Calu3 (cell line): ENCODE results near the gene COPZ1. TPM values are rescaled to one million over a fixed set of nuclear protein-coding genes. Genes with fewer than 3 reads are reported as not detected.
A peak's percentile ranks its signal among the peaks of the same experiment; 100 is the strongest.
"Not testable (repeated sequence)": the region's sequence is repeated elsewhere in the genome, so short reads cannot be mapped to it uniquely, and the experiment has no call there.

Experiments
- BruUV-seq: library from RNA; stranded (reverse); fragments of 400-500 nt; replicated peaks from 2 replicates; lab custom pipeline; 2021; lab: Mats Ljungman, UMichigan
- CTCF ChIA-PET: fragments of 300-600 bp; sonication (Branson Sonifier 250); formaldehyde crosslinking; loops from one replicate; lab custom pipeline; 2022; ENCODE audit warnings: antibody characterized with exemption; lab: Charles Lee
- DNase-seq: peaks from one replicate; pipeline ENCODE4 v3.0.0; 2022
- H3K27ac Mint-ChIP-seq: one replicate; pipeline ENCODE4 v1.8.0; 2022; ENCODE audit warnings: mixed read lengths; ENCODE audit not compliant: unreplicated experiment
- H3K27me3 Mint-ChIP-seq: one replicate; pipeline ENCODE4 v1.8.0; 2022; ENCODE audit warnings: mixed read lengths; ENCODE audit not compliant: unreplicated experiment
- H3K36me3 Mint-ChIP-seq: one replicate; pipeline ENCODE4 v1.8.0; 2022; ENCODE audit warnings: mild to moderate bottlenecking, moderate library complexity, mixed read lengths; ENCODE audit not compliant: insufficient read depth, unreplicated experiment
- H3K4me1 Mint-ChIP-seq: one replicate; pipeline ENCODE4 v1.8.0; 2022; ENCODE audit warnings: mild to moderate bottlenecking, low read depth, mixed read lengths; ENCODE audit not compliant: unreplicated experiment
- H3K4me3 Mint-ChIP-seq: one replicate; pipeline ENCODE4 v1.8.0; 2022; ENCODE audit warnings: mild to moderate bottlenecking, low read depth, moderate library complexity, mixed read lengths; ENCODE audit not compliant: unreplicated experiment
- H3K9me3 Mint-ChIP-seq: one replicate; pipeline ENCODE4 v1.8.0; 2022; ENCODE audit warnings: low read depth, mixed read lengths; ENCODE audit not compliant: unreplicated experiment
- CTCF ChIP-seq: fragments of 200-600 bp; IDR thresholded peaks from one replicate; pipeline ENCODE4 v1.8.0; 2022; ENCODE audit warnings: antibody characterized with exemption; ENCODE audit not compliant: unreplicated experiment
- intact Hi-C: fragments of 100-400 bp; cut with micrococcal nuclease; formaldehyde crosslinking; loops from one replicate; pipeline ENCODE4 v1.10.0; 2022; ENCODE audit not compliant: unreplicated experiment
- total RNA-seq: library from RNA; stranded (reverse); gene quantifications from 2 replicates; pipeline ENCODE4 v1.2.3, GENCODE V29; 2022

COPZ1 gene
- total RNA-seq, 1 experiment from 2014 or later, result 173 TPM

GRCh38 chr12:54282949-54283593 lies 41.9 kb upstream of the COPZ1 start:
- no peak for TF ChIP-seq CTCF
- H3K27me3 Mint-ChIP-seq, result no peaks in the 10 kb centered on the region
- CTCF ChIA-PET, result interaction anchor here (1.2 kb wide), 1 partner anchor 86 kb away, joined by 3 read pairs; no protein-coding TSS in a partner anchor
- intact Hi-C loops, result loop anchor here (5.0 kb wide), 1 partner anchor 44 kb away; the partner anchor contains the start of gene COPZ1
- H3K4me3 Mint-ChIP-seq, result no peak overlapping the region
- no TSS peak for BruUV-seq
- H3K36me3 Mint-ChIP-seq, result no peaks in the 10 kb centered on the region
- H3K4me1 Mint-ChIP-seq, result peaks cover 38% of the 10 kb centered on the region
- no peak for DNase-seq
- H3K9me3 Mint-ChIP-seq, result no peaks in the 10 kb centered on the region
- H3K27ac Mint-ChIP-seq, result no peak overlapping the region

- DNase-seq, BruUV-seq, H3K27ac Mint-ChIP-seq, H3K36me3 Mint-ChIP-seq, H3K27me3 Mint-ChIP-seq, H3K9me3 Mint-ChIP-seq, H3K4me3 Mint-ChIP-seq: not testable (repeated sequence)
- intact Hi-C loops, result loop anchor here (5.0 kb wide), 1 partner anchor 43 kb away; the partner anchor contains the start of gene COPZ1
- CTCF ChIA-PET, result interaction anchor here (1.2 kb wide), 1 partner anchor 85 kb away, joined by 3 read pairs; no protein-coding TSS in a partner anchor
- peaks cover 38% of the 10 kb centered on the region for H3K4me1 Mint-ChIP-seq
These were observed 40.7 kb upstream of the COPZ1 start for GRCh38 chr12:54284070-54284780.

DNA sequence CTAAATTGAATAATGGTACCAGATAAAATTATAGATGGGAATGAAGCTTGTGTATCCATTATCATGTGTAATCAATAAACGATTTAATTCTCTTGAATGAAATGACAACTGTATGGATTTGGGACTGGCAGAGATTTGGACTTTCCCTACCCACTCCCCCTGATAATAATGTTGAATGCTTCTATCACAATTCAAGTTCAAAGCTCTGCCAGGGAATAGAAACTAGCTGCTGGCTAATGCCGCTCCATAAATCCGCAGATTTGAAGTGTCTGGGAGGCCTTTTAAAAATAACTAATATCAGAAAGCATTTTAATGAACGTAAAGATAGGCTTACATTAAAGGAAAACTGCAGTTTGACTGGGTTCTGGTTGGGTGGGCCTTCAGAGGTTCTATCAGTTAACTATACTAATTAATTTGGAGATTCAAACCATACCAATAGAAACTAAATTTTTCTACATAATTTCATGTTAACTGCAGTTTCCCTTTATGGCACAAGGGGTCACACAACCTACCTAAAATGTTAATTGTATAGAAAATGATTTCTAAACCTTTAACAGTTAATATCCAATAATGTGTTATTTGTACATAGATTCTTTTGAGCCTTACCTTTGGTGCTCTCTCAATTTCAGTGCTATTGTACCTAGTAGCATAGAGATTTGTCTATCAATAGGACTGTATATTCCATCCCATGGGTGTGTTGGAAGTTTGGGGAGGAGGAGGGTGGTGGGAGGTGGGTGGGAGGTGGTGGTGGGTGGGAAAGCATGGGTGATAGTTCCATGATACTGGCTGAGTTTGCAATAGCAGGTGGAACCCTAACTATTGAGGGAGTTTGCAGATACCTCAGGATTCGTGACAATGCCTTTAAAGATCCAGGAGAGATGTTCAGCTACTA lies 39.5 kb upstream of the COPZ1 start:
- no peaks in the 10 kb centered on the region for H3K27me3 Mint-ChIP-seq
- peaks cover 6% of the 10 kb centered on the region for H3K36me3 Mint-ChIP-seq
- intact Hi-C loops, result no loop called here
- no peaks in the 10 kb centered on the region for H3K9me3 Mint-ChIP-seq
- no peak for TF ChIP-seq CTCF
- BruUV-seq, result no TSS peak
- no peak for DNase-seq
- CTCF ChIA-PET, result interaction anchor here (0.6 to 1.4 kb wide), 2 partner anchors 40 to 85 kb away, joined by 3 to 4 read pairs; partner anchors contain the start of gene COPZ1
- no peak overlapping the region for H3K4me3 Mint-ChIP-seq
- peak overlapping the region; percentile 50 for H3K27ac Mint-ChIP-seq
- H3K4me1 Mint-ChIP-seq, result peaks cover 38% of the 10 kb centered on the region

GRCh38 chr12:54286042-54287030 lies 38.6 kb upstream of the COPZ1 start:
- peaks cover 38% of the 10 kb centered on the region for H3K4me1 Mint-ChIP-seq
- intact Hi-C loops, result no loop called here
- no peak for TF ChIP-seq CTCF
- H3K36me3 Mint-ChIP-seq, result peaks cover 6% of the 10 kb centered on the region
- no peaks in the 10 kb centered on the region for H3K9me3 Mint-ChIP-seq
- no peak overlapping the region for H3K4me3 Mint-ChIP-seq
- BruUV-seq, result no TSS peak
- CTCF ChIA-PET, result interaction anchor here (0.9 to 1.8 kb wide), 4 partner anchors 38 to 113 kb away, joined by 3 to 9 read pairs (median 4); partner anchors contain the start of gene COPZ1
- no peaks in the 10 kb centered on the region for H3K27me3 Mint-ChIP-seq
- no peak for DNase-seq
- peak overlapping the region; percentile 50 for H3K27ac Mint-ChIP-seq
